SK-N-SH treated with all-trans-retinoic acid at 6 μM for 48 hours (cell line): Measurements from ENCODE around the gene THAP10.
A peak's percentile ranks its signal among the peaks of the same experiment; 100 is the strongest.

Experiments used
- ATAC-seq: fragments of 200-7000 bp; cut with Tn5 transposase; 3 replicates; pipeline ENCODE4 v1.9.1; 2020; ENCODE audit warnings: mild to moderate bottlenecking, moderate library complexity
- ARNTL ChIP-seq: fragments of 450-650 bp; formaldehyde crosslinking; IDR thresholded peaks from 2 replicates; pipeline ENCODE4 v1.5.0; 2020; ENCODE audit warnings: low read depth, mild to moderate bottlenecking, moderate library complexity, borderline replicate concordance
- CSDC2 ChIP-seq: fragments of 250-450 bp; sonication (Bioruptor Pico); IDR thresholded peaks from 2 replicates; pipeline ENCODE4 v1.5.0; 2020; ENCODE audit warnings: mild to moderate bottlenecking, moderate library complexity
- ESRRG ChIP-seq: fragments of 250-450 bp; sonication (Bioruptor Pico); IDR thresholded peaks from 2 replicates; pipeline ENCODE4 v1.6.1; 2021; ENCODE audit warnings: mild to moderate bottlenecking
- ISL1 ChIP-seq: fragments of 250-450 bp; sonication (Bioruptor Pico); IDR thresholded peaks from 2 replicates; pipeline ENCODE4 v2.1.2; 2022; ENCODE audit warnings: mild to moderate bottlenecking, moderate library complexity
- OSR1 ChIP-seq: fragments of 250-450 bp; sonication (Bioruptor Pico); IDR thresholded peaks from 2 replicates; pipeline ENCODE4 v1.8.0; 2022; ENCODE audit warnings: moderate library complexity, mild to moderate bottlenecking, inconsistent platforms
- PPARA ChIP-seq: fragments of 250-450 bp; sonication (Bioruptor Pico); IDR thresholded peaks from 2 replicates; pipeline ENCODE4 v1.5.0; 2020; ENCODE audit warnings: mild to moderate bottlenecking, borderline replicate concordance
- SNAI2 ChIP-seq: fragments of 250-450 bp; sonication (Bioruptor Pico); IDR thresholded peaks from 2 replicates; pipeline ENCODE4 v1.5.0; 2020; ENCODE audit warnings: mild to moderate bottlenecking, moderate library complexity
- TCF4 ChIP-seq: fragments of 250-450 bp; sonication (Bioruptor Pico); IDR thresholded peaks from 2 replicates; pipeline ENCODE4 v1.8.0; 2021; ENCODE audit warnings: mild to moderate bottlenecking, moderate library complexity, borderline replicate concordance
- TOX ChIP-seq: fragments of 250-450 bp; sonication (Bioruptor Pico); IDR thresholded peaks from 2 replicates; pipeline ENCODE4 v1.8.0; 2021; ENCODE audit warnings: mild to moderate bottlenecking, moderate library complexity, borderline replicate concordance
- ZC3H10 ChIP-seq: fragments of 250-450 bp; sonication (Bioruptor Pico); IDR thresholded peaks from 2 replicates; pipeline ENCODE4 v1.5.1; 2021; ENCODE audit warnings: mild to moderate bottlenecking, moderate library complexity
- ZFP3 ChIP-seq: fragments of 250-450 bp; sonication (Bioruptor Pico); IDR thresholded peaks from 2 replicates; pipeline ENCODE4 v1.5.0; 2020; ENCODE audit warnings: mild to moderate bottlenecking, moderate library complexity
- ZFP30 ChIP-seq: fragments of 450-650 bp; formaldehyde crosslinking; IDR thresholded peaks from 2 replicates; pipeline ENCODE4 v1.5.0; 2022; ENCODE audit warnings: mild to moderate bottlenecking, moderate library complexity
- ZNF70 ChIP-seq: fragments of 450-650 bp; formaldehyde crosslinking; IDR thresholded peaks from 2 replicates; pipeline ENCODE4 v1.5.0; 2020; ENCODE audit warnings: mild to moderate bottlenecking, moderate library complexity
- TF ChIP-seq, protein P1 (sequence below): fragments of 250-450 bp; sonication (Bioruptor Pico); IDR thresholded peaks from 2 replicates; pipeline ENCODE4 v1.8.0; 2021; ENCODE audit warnings: low read depth, mild to moderate bottlenecking, moderate library complexity, borderline replicate concordance
- TF ChIP-seq, protein P2 (sequence below): fragments of 250-450 bp; sonication (Bioruptor Pico); IDR thresholded peaks from 2 replicates; pipeline ENCODE4 v1.5.1; 2020; ENCODE audit warnings: low read depth, mild to moderate bottlenecking, moderate library complexity
- TF ChIP-seq, protein P3 (sequence below): fragments of 250-450 bp; sonication (Bioruptor Pico); IDR thresholded peaks from 2 replicates; pipeline ENCODE4 v1.5.1; 2021; ENCODE audit warnings: mild to moderate bottlenecking, moderate library complexity

THAP10 gene

DNA sequence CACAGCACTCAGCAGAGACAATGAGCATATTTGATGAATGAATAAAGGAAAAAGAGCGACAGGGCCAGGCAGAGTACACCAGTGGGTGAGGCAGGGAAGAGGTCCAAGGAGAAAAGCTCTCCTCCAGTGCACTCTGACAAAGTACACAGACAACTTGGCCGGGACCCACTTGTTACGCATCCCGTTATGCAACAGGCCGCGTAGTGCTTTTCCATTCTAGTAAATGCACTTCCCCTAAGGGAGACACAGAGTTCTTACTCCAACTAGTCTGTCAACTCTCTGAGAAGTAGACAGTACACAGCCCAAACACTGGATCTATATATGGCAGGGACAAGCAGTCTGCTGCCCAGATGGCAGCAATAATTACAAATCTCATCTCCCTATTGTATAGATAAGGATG lies 56.8 kb downstream of the THAP10 start:
- no peak for ATAC-seq
- TF ChIP-seq TCF4 (CRISPR knock-in tag) (peak; percentile 48), CSDC2 (CRISPR knock-in tag) (no peak)

DNA sequence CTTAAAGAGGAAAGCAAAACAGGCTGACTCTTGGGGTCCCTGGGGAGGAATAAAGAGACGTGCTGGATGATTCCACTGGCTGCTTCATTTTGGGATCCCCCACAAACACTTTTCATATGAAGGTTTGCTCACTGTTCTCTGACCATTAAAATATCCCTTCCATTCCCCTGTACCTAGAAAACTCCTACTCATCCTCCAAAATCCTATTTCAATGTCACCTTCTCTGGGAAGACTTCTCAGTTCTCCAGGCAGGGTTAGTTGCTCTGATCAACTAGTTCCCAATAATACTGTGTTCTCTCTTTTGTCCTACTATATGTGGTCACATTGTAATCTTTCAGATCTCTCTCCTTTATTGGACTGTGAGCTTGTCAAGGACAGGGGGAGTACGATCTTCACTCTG lies 57.2 kb downstream of the THAP10 start:
- peak; percentile 95 for TF ChIP-seq ZFP3 (CRISPR knock-in tag)
- TF ChIP-seq ESRRG (CRISPR knock-in tag) = no peak
- ATAC-seq = no peak

DNA sequence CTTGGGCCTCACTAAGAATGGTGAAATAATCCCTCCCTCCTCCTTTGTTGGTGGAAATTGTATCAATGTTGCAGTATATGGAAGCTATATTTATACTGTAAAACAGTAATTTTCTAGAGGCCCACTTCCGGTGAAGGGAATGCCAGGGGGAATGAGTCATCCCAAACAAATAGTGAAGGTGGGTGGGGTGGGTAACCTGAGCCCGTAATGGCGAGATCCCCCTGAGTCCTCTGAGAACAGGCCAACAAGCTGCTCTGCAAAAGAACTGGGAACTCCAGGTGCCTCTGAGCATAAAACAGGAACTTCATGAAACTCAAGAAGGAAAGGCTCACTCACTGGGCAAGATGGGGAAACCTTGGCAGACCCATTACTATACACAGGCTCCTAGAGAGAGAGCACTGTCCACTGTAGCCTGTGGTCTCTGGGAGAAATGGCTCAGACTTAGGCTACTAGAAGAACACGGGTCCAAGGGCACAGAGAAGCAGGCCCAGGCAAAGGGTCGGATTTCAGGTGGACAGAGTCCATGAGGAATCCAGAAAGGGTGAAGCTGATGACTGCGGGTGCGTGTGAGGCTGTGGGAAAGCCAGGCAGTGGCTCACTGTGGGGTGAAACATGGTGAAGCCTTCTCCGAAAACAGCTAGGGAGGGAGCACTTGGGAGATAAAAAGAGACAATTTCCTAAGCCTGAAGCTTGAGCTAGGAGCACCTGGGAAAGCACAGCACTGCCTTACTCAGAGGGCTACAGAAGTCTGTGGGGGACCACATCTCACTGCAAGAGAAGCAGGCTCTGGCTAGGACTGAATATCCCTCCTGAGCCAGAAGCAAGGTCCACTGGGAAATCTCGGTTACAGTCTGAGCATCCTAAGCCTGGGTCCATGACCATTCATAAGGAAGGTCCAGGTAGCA lies 58.1 kb downstream of the THAP10 start:
- peak; percentile 86 for ATAC-seq
- no peak for TF ChIP-seq CSDC2 (CRISPR knock-in tag)
- no peak for TF ChIP-seq PPARA (CRISPR knock-in tag)
- no peak for TF ChIP-seq ISL1
- TF ChIP-seq OSR1 (CRISPR knock-in tag) = no peak
- TF ChIP-seq ARNTL (CRISPR knock-in tag) = no peak
- TF ChIP-seq ZNF70 (CRISPR knock-in tag) = no peak
- no peak for TF ChIP-seq ZC3H10 (CRISPR knock-in tag)
- TF ChIP-seq, all 23 proteins: peak for 0

DNA sequence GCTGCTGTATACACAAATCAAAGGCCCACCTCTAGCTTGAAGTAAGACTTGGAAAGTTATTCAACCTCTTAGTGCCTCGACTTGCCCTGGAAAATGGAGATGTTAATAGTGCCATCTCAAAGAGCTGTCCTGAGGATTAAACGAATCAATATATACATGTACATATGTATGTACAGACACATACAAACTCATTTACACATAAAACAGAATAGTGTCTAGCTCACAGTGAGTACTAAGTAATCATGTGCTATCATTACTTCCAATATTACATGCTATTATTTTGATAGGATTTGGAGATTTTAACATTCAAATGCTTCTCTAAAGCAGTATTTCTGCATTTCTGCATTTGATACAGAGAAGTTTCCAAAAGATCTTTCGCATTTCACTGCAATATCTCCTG lies 58.8 kb downstream of the THAP10 start:
- ATAC-seq = no peak
- TF ChIP-seq, protein P1, sequence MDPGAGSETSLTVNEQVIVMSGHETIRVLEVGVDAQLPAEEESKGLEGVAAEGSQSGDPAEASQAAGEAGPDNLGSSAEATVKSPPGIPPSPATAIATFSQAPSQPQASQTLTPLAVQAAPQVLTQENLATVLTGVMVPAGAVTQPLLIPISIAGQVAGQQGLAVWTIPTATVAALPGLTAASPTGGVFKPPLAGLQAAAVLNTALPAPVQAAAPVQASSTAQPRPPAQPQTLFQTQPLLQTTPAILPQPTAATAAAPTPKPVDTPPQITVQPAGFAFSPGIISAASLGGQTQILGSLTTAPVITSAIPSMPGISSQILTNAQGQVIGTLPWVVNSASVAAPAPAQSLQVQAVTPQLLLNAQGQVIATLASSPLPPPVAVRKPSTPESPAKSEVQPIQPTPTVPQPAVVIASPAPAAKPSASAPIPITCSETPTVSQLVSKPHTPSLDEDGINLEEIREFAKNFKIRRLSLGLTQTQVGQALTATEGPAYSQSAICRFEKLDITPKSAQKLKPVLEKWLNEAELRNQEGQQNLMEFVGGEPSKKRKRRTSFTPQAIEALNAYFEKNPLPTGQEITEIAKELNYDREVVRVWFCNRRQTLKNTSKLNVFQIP (CRISPR knock-in tag) = no peak

DNA sequence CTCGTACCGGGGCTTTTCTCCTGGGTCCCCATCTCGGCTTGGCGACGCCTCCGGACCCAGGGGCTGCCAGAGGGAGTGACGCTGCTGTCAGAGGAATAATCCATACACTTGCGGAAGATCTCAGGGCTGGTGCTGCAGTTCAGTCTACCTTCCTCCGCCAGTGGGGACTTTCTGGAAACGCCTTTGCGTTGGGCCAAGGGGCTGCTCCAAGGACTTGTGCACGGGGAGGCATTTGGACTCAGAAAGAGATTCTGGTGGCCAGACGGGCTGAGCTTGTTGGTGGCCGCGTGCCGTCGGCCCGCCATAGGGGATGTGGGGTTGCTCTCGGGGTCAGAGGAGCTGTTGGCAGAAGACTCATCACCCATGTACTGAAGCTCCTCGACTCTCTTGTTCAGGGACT lies 60.1 kb downstream of the THAP10 start:
- TF ChIP-seq TCF4 (CRISPR knock-in tag) (no peak), SNAI2 (CRISPR knock-in tag) (no peak), TOX (CRISPR knock-in tag) (no peak), ZFP3 (CRISPR knock-in tag) (no peak), ZFP30 (CRISPR knock-in tag) (no peak), ZNF70 (CRISPR knock-in tag) (no peak), PPARA (CRISPR knock-in tag) (no peak)
- TF ChIP-seq, protein P2, sequence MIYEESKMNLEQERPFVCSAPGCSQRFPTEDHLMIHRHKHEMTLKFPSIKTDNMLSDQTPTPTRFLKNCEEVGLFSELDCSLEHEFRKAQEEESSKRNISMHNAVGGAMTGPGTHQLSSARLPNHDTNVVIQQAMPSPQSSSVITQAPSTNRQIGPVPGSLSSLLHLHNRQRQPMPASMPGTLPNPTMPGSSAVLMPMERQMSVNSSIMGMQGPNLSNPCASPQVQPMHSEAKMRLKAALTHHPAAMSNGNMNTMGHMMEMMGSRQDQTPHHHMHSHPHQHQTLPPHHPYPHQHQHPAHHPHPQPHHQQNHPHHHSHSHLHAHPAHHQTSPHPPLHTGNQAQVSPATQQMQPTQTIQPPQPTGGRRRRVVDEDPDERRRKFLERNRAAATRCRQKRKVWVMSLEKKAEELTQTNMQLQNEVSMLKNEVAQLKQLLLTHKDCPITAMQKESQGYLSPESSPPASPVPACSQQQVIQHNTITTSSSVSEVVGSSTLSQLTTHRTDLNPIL (CRISPR knock-in tag) = no peak
- TF ChIP-seq, protein P3, sequence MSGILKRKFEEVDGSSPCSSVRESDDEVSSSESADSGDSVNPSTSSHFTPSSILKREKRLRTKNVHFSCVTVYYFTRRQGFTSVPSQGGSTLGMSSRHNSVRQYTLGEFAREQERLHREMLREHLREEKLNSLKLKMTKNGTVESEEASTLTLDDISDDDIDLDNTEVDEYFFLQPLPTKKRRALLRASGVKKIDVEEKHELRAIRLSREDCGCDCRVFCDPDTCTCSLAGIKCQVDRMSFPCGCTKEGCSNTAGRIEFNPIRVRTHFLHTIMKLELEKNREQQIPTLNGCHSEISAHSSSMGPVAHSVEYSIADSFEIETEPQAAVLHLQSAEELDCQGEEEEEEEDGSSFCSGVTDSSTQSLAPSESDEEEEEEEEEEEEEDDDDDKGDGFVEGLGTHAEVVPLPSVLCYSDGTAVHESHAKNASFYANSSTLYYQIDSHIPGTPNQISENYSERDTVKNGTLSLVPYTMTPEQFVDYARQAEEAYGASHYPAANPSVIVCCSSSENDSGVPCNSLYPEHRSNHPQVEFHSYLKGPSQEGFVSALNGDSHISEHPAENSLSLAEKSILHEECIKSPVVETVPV (CRISPR knock-in tag) = no peak
- no peak for ATAC-seq
